ENCODE data around the gene WIZ.
"Not testable (repeated sequence)": the region's sequence is repeated elsewhere in the genome, so short reads cannot be mapped to it uniquely, and the experiment has no call there.

WIZ gene

DNA sequence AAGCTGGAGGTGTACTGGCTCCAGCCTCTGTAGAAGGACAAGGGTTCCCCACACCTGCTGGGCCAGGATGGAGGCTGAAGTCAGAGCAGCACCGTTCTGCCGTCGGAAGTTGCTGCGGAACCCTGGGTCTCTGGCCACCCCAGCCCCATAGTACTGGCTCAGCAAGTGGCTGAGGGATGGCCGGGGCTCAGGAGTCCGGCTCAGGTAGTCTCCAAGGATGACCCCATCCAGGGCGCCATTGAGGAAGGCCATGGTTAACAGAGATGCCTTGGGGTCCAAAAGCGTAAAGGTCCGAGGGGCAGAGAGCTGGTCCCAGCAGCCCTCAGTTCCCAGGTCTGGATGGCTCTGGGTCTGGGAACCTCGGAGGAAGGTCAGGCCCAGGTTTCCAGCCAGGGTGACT lies 25.9 kb upstream of the WIZ start:
- H3K36me3 ChIP-seq (ENCODE audit: control insufficient read depth, insufficient read depth, low read length): no peaks in the 10 kb centered on the region
- no peak overlapping the region for H3K4me3 ChIP-seq (replicated peaks; ENCODE audit: low read depth, low read length)
- no peaks in the 10 kb centered on the region for H3K27me3 ChIP-seq (replicated peaks; ENCODE audit: control insufficient read depth, insufficient read depth, low read length)
- TF ChIP-seq, protein P1, sequence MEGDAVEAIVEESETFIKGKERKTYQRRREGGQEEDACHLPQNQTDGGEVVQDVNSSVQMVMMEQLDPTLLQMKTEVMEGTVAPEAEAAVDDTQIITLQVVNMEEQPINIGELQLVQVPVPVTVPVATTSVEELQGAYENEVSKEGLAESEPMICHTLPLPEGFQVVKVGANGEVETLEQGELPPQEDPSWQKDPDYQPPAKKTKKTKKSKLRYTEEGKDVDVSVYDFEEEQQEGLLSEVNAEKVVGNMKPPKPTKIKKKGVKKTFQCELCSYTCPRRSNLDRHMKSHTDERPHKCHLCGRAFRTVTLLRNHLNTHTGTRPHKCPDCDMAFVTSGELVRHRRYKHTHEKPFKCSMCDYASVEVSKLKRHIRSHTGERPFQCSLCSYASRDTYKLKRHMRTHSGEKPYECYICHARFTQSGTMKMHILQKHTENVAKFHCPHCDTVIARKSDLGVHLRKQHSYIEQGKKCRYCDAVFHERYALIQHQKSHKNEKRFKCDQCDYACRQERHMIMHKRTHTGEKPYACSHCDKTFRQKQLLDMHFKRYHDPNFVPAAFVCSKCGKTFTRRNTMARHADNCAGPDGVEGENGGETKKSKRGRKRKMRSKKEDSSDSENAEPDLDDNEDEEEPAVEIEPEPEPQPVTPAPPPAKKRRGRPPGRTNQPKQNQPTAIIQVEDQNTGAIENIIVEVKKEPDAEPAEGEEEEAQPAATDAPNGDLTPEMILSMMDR (IDR thresholded peaks at IDR 0.05; ENCODE audit: insufficient read depth, low read length, poor library complexity, severe bottlenecking): no peak
- no peak for DNase-seq (ENCODE audit: extremely low read depth, insufficient read length)

DNA sequence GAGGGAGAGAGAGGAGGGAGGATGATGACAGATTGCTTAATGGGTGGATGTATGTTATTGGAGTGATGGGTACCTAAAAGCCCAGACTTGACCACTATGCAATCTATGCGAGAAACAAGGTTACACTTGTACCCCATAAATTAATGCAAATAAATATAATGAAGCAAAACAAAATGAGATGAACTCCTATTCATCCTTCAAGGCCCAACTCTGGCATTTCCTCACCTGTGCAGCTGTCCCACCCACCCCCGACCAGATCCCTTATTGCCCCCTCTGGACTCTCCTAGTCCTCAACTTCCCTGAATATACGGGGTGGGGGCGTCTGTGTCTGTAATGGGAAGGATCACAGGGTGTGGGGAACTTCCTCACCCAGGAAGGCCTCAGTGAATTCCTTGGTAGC lies 25.4 kb upstream of the WIZ start:
- Histone ChIP-seq H3K36me3 (ENCODE audit: control insufficient read depth, insufficient read depth, low read length) (no peaks in the 10 kb centered on the region), H3K4me3 (replicated peaks; ENCODE audit: low read depth, low read length) (no peak overlapping the region), H3K27me3 (replicated peaks; ENCODE audit: control insufficient read depth, insufficient read depth, low read length) (no peaks in the 10 kb centered on the region)
- no peak for DNase-seq (ENCODE audit: extremely low read depth, insufficient read length)
- TF ChIP-seq, protein P1 (IDR thresholded peaks at IDR 0.05; ENCODE audit: insufficient read depth, low read length, poor library complexity, severe bottlenecking): no peak

DNA sequence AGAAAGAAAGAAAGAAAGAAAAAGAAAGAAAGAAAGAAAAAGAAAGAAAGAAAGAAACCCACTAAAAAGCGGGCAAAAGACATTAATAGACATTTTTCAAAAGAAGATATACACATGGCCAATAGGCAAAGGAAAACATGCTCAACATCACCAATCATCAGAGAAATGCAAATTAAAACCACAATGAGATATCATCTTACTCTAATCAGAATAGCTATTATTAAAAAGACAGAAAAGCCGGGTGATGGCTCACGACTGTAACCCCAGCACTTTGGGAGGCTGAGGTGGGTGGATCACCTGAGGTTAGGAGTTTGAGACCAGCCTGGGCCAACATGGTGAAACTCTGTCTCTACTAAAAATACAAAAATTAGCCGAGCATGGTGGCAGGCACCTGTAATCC lies 24.1 kb upstream of the WIZ start:
- not testable (repeated sequence) for H3K27me3 ChIP-seq (replicated peaks; ENCODE audit: control insufficient read depth, insufficient read depth, low read length); H3K36me3 ChIP-seq (ENCODE audit: control insufficient read depth, insufficient read depth, low read length); H3K4me3 ChIP-seq (replicated peaks; ENCODE audit: low read depth, low read length); DNase-seq (ENCODE audit: extremely low read depth, insufficient read length)

DNA sequence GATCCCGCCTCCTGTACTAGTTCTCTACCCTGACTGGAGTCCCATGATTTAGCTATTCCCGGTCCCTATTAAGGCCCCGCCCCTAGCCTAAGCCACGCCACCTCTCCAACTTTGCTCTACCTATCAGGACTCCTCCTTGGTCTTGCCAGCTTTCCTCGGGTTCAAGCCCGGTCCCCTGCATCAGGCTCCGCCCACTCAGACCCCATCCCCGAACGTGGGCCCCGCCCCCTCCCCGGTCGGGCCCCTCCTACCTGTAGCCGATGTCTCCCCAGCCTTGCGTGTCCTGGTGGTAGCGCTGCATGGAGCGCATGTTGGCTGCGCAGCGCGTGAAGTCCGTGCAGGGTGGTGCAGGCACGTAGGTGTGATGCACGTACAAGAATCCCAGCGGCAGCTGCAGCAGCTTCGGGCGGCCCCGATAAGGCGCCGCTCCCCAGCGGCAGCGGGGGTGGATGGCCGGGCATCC lies 21.9 kb upstream of the WIZ start:
- TF ChIP-seq, protein P1 (IDR thresholded peaks at IDR 0.05; ENCODE audit: insufficient read depth, low read length, poor library complexity, severe bottlenecking): no peak
- no peaks in the 10 kb centered on the region for H3K27me3 ChIP-seq (replicated peaks; ENCODE audit: control insufficient read depth, insufficient read depth, low read length)
- no peaks in the 10 kb centered on the region for H3K36me3 ChIP-seq (ENCODE audit: control insufficient read depth, insufficient read depth, low read length)
- no peak overlapping the region for H3K4me3 ChIP-seq (replicated peaks; ENCODE audit: low read depth, low read length)
- no peak for DNase-seq (ENCODE audit: extremely low read depth, insufficient read length)

DNA sequence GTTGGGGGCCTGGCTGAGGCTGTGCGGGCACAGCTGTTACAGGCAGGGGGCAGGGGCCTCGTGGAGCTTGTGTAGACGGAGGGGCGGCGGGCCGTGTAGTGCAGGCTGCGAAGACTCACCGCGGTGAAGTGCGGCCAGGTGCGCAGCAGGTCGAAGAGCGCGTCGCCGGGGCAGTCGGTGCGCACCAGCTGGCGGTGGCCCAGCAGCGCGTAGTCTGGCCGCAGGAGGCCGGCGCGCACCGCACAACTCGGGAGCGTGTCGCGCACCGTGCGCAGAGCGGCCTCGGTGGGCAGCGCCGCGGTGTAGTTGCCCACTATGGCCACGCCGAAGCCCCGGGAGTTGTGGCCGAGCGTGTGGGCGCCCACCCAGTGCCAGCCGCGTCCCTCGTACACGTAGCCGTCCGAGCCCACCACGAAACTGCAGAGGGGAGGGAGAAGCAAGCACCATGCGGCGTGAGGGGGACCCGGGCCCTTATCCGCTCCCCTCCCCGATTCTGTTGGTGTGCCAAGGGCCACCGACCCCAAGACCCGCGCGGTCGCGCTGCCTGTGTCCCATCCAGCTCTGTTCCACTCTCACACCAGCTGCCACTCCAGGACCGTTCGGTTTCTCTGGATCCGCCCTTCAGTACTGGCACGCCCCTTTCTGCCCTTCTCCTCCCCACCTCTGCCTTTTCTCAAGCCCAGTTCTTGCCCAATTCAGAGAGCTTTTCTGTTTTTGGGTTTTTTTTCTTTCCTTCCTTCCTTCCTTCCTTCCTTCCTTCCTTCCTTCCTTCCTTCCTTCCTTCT lies 19.9 kb upstream of the WIZ start:
- no peaks in the 10 kb centered on the region for H3K27me3 ChIP-seq (replicated peaks; ENCODE audit: control insufficient read depth, insufficient read depth, low read length)
- peak; percentile 48 for DNase-seq (ENCODE audit: extremely low read depth, insufficient read length)
- TF ChIP-seq, protein P1 (IDR thresholded peaks at IDR 0.05; ENCODE audit: insufficient read depth, low read length, poor library complexity, severe bottlenecking): no peak
- no peaks in the 10 kb centered on the region for H3K36me3 ChIP-seq (ENCODE audit: control insufficient read depth, insufficient read depth, low read length)
- H3K4me3 ChIP-seq (replicated peaks; ENCODE audit: low read depth, low read length): peak overlapping the region; percentile 51

DNA sequence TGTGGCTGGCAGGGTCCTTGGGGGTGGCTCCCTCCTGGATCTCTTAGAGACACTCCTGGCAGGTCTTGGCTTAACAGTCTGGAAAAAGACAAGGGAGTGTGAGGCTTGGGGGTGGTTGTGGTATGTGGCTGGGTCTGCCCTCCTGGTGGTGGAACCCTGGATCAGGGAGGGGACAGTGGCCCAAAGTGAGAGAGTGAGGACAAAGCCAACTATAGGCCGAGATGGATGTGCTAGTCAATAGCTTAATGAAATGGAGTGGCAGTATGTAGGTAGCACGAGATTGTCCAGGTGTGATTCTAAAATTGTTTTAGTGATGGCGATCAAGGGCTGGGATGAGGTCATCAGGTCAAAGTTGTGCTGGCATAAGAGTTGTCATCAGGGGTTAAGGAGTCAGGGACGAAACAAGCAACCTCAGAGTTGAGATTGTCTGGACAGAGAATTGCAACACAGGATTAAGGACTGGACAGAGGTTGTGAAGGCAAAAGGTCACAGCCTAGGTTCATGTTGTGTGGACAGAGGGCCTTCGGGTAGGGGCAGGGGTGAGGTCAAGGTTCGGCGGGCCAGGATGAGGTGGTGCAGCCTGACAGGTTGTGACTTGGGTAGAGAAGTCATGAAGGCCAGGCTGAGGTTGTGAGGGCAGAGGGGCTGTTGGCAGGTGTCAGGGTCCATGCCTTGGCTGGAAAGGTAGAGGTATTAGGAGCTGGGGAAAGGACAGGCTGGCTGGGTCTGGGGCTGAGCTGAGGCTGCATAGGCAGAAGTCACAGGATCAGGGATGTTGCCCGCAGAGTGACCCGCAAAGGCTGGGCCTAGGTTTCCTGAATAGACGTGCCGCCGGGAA lies 19.1 kb upstream of the WIZ start:
- Histone ChIP-seq H3K4me3 (replicated peaks; ENCODE audit: low read depth, low read length) (no peak overlapping the region), H3K27me3 (replicated peaks; ENCODE audit: control insufficient read depth, insufficient read depth, low read length) (no peaks in the 10 kb centered on the region), H3K36me3 (ENCODE audit: control insufficient read depth, insufficient read depth, low read length) (no peaks in the 10 kb centered on the region)
- DNase-seq (ENCODE audit: extremely low read depth, insufficient read length): no peak
- TF ChIP-seq, protein P1 (IDR thresholded peaks at IDR 0.05; ENCODE audit: insufficient read depth, low read length, poor library complexity, severe bottlenecking): no peak

Measured in GM06990 (cell line).